ENCODE data around the gene DDX39A.
A peak's percentile ranks its signal among the peaks of the same experiment; 100 is the strongest.
"Not testable (repeated sequence)": the region's sequence is repeated elsewhere in the genome, so short reads cannot be mapped to it uniquely, and the experiment has no call there.

Gene DDX39A

GRCh38 chr19:14407605-14408484 lies 11.3 kb downstream of the DDX39A start:
- no peak for DNase-seq

GRCh38 chr19:14406645-14407401 lies 12.3 kb downstream of the DDX39A start:
- DNase-seq: no peak

GRCh38 chr19:14405758-14406644 lies 13.1 kb downstream of the DDX39A start:
- peak; percentile 89 for DNase-seq

GRCh38 chr19:14405380-14405757 lies 13.8 kb downstream of the DDX39A start:
- DNase-seq: no peak

- DNase-seq: no peak
Measured at GRCh38 chr19:14404312-14404711, 14.8 kb downstream of the DDX39A start.

- not testable (repeated sequence) for DNase-seq
Measured at GRCh38 chr19:14403145-14403930, 15.8 kb downstream of the DDX39A start.

- no peak for DNase-seq
Measured at GRCh38 chr19:14402332-14403144, 16.6 kb downstream of the DDX39A start.

- no peak for DNase-seq
Measured at GRCh38 chr19:14401468-14402195, 17.5 kb downstream of the DDX39A start.

GRCh38 chr19:14400951-14401431 lies 18.1 kb downstream of the DDX39A start:
- no peak for DNase-seq

GRCh38 chr19:14397168-14397567 lies 22.0 kb downstream of the DDX39A start:
- DNase-seq: not testable (repeated sequence)

GRCh38 chr19:14396730-14397129 lies 22.4 kb downstream of the DDX39A start:
- DNase-seq: not testable (repeated sequence)

- DNase-seq: no peak
Measured at GRCh38 chr19:14395710-14396336, 23.3 kb downstream of the DDX39A start.

- DNase-seq: no peak
Measured at GRCh38 chr19:14395262-14395661, 23.9 kb downstream of the DDX39A start.

GRCh38 chr19:14394167-14394566 lies 25.0 kb downstream of the DDX39A start:
- no peak for DNase-seq

GRCh38 chr19:14393329-14393728 lies 25.8 kb downstream of the DDX39A start:
- no peak for DNase-seq

- DNase-seq: no peak
Measured at GRCh38 chr19:14391156-14391821, 27.9 kb downstream of the DDX39A start.

- DNase-seq: no peak
Measured at GRCh38 chr19:14390548-14390947, 28.6 kb downstream of the DDX39A start.

GRCh38 chr19:14385492-14385891 lies 33.6 kb downstream of the DDX39A start:
- peak; percentile 35 for DNase-seq
